WTC11 (cell line): ENCODE results near the gene C22orf31. TPM values are rescaled to one million over a fixed set of nuclear protein-coding genes. Genes with fewer than 3 reads are reported as not detected.
A peak's percentile ranks its signal among the peaks of the same experiment; 100 is the strongest.

ENCODE experiments used
- ATAC-seq: fragments of 200-7000 bp; cut with Tn5 transposase; 2 replicates; pipeline ENCODE4 v1.10.0; 2021; ENCODE audit warnings: mild to moderate bottlenecking, moderate library complexity
- CTCF ChIA-PET: fragments of 300-600 bp; sonication (Branson Sonifier 250); formaldehyde crosslinking; loops from one replicate; lab custom pipeline; 2021; ENCODE audit warnings: antibody characterized with exemption; lab: Charles Lee
- POLR2A ChIA-PET: fragments of 350-600 bp; sonication (Branson Sonifier 250); formaldehyde crosslinking; loops from one replicate; lab custom pipeline; 2021; ENCODE audit warnings: antibody characterized with exemption; lab: Charles Lee
- DNase-seq: peaks from one replicate; pipeline ENCODE4 v3.0.0; 2021; ENCODE audit warnings: low spot score
- H3K27ac Mint-ChIP-seq: 2 replicates; pipeline ENCODE4 v1.8.0; 2021; ENCODE audit warnings: mixed read lengths
- H3K27me3 Mint-ChIP-seq: 2 replicates; pipeline ENCODE4 v1.8.0; 2021; ENCODE audit warnings: low read depth, mild to moderate bottlenecking, moderate library complexity, mixed read lengths
- H3K36me3 Mint-ChIP-seq: 2 replicates; pipeline ENCODE4 v1.8.0; 2021; ENCODE audit warnings: mixed read lengths
- H3K4me1 Mint-ChIP-seq: 2 replicates; pipeline ENCODE4 v1.8.0; 2022; ENCODE audit warnings: mixed read lengths
- H3K4me3 Mint-ChIP-seq: 2 replicates; pipeline ENCODE4 v1.8.0; 2021; ENCODE audit warnings: mild to moderate bottlenecking, moderate library complexity, mixed read lengths
- H3K9me3 Mint-ChIP-seq: 2 replicates; pipeline ENCODE4 v1.8.0; 2021; ENCODE audit warnings: mixed read lengths
- AFF4 ChIP-seq: sonication (generic); formaldehyde crosslinking; IDR thresholded peaks from 2 replicates; pipeline ENCODE4 v1.8.1; 2023; ENCODE audit warnings: mild to moderate bottlenecking, missing genetic modification reagents, borderline replicate concordance
- AR ChIP-seq: fragments of 250-450 bp; sonication (Bioruptor Pico); IDR thresholded peaks from 2 replicates; pipeline ENCODE4 v1.9.0; 2021; ENCODE audit warnings: mild to moderate bottlenecking
- CBFB ChIP-seq: sonication (generic); formaldehyde crosslinking; IDR thresholded peaks from 2 replicates; pipeline ENCODE4 v1.8.1; 2022; ENCODE audit warnings: mild to moderate bottlenecking, low read depth, missing genetic modification reagents
- EMX1 ChIP-seq: fragments of 250-450 bp; sonication (Bioruptor Pico); IDR thresholded peaks from 2 replicates; pipeline ENCODE4 v1.8.0; 2021; ENCODE audit warnings: mild to moderate bottlenecking
- FOXK1 ChIP-seq: sonication (generic); formaldehyde crosslinking; IDR thresholded peaks from 2 replicates; pipeline ENCODE4 v1.8.0; 2022; ENCODE audit warnings: mild to moderate bottlenecking, moderate library complexity, missing genetic modification reagents
- JUN ChIP-seq: sonication (generic); formaldehyde crosslinking; IDR thresholded peaks from 2 replicates; pipeline ENCODE4 v1.8.0; 2023; ENCODE audit warnings: mild to moderate bottlenecking, missing genetic modification reagents
- MLX ChIP-seq: sonication (generic); formaldehyde crosslinking; IDR thresholded peaks from 2 replicates; pipeline ENCODE4 v1.8.1; 2023; ENCODE audit warnings: mild to moderate bottlenecking, missing genetic modification reagents, moderate library complexity
- MYBL2 ChIP-seq: sonication (generic); formaldehyde crosslinking; IDR thresholded peaks from 2 replicates; pipeline ENCODE4 v1.8.1; 2023; ENCODE audit warnings: mild to moderate bottlenecking, moderate library complexity, missing genetic modification reagents
- NR2C2 ChIP-seq: sonication (generic); formaldehyde crosslinking; IDR thresholded peaks from 2 replicates; pipeline ENCODE4 v1.8.0; 2022; ENCODE audit warnings: mild to moderate bottlenecking, missing genetic modification reagents
- OVOL2 ChIP-seq: fragments of 250-450 bp; sonication (Bioruptor Pico); IDR thresholded peaks from 2 replicates; pipeline ENCODE4 v1.9.0; 2021; ENCODE audit warnings: mild to moderate bottlenecking, borderline replicate concordance
- RORB ChIP-seq: fragments of 250-450 bp; sonication (Bioruptor Pico); IDR thresholded peaks from 2 replicates; pipeline ENCODE4 v1.9.0; 2021; ENCODE audit warnings: mild to moderate bottlenecking
- TEAD1 ChIP-seq: sonication (generic); formaldehyde crosslinking; IDR thresholded peaks from 2 replicates; pipeline ENCODE4 v1.8.0; 2022; ENCODE audit warnings: mild to moderate bottlenecking, missing genetic modification reagents
- USF2 ChIP-seq: sonication (generic); formaldehyde crosslinking; IDR thresholded peaks from 2 replicates; pipeline ENCODE4 v1.8.1; 2023; ENCODE audit warnings: mild to moderate bottlenecking, missing genetic modification reagents, moderate library complexity
- ZNF219 ChIP-seq: sonication (generic); formaldehyde crosslinking; IDR thresholded peaks from 2 replicates; pipeline ENCODE4 v1.8.0; 2023; ENCODE audit warnings: missing genetic modification reagents, mild to moderate bottlenecking, borderline replicate concordance
- ZNF281 ChIP-seq: sonication (generic); formaldehyde crosslinking; IDR thresholded peaks from 2 replicates; pipeline ENCODE4 v1.8.0; 2023; ENCODE audit warnings: mild to moderate bottlenecking, missing genetic modification reagents
- total RNA-seq: library from RNA; stranded (reverse); gene quantifications from 3 replicates; pipeline ENCODE4 v1.2.3, GENCODE V29; 2021

C22orf31 gene
- total RNA-seq, 1 experiment from 2014 or later: not detected

- TF ChIP-seq AR (CRISPR knock-in tag) (no peak), ZNF219 (no peak), JUN (CRISPR knock-in tag) (no peak), ZNF281 (CRISPR knock-in tag) (no peak)
Observed at GRCh38 chr22:29054251-29054767, 7.3 kb downstream of the C22orf31 start (continued).

- no peak overlapping the region for H3K4me3 Mint-ChIP-seq
- no peak; the same call in 1 of the 2 replicates for ATAC-seq
- POLR2A ChIA-PET: interaction anchor here (0.6 to 0.8 kb wide), 3 partner anchors 168 to 192 kb away, joined by 3 read pairs; no protein-coding TSS in a partner anchor
- CTCF ChIA-PET: interaction anchor here (0.6 to 4.1 kb wide), 8 partner anchors 13 to 452 kb away, joined by 3 to 40 read pairs (median 4); no protein-coding TSS in a partner anchor
- H3K36me3 Mint-ChIP-seq: peaks cover 13% of the 10 kb centered on the region
- DNase-seq: no peak
- TF ChIP-seq OVOL2 (CRISPR knock-in tag) (no peak), RORB (CRISPR knock-in tag) (no peak), CBFB (CRISPR knock-in tag) (no peak), NR2C2 (no peak), MYBL2 (CRISPR knock-in tag) (no peak), USF2 (no peak), FOXK1 (CRISPR knock-in tag) (no peak)
- H3K27ac Mint-ChIP-seq: peak overlapping the region; percentile 91
- no peaks in the 10 kb centered on the region for H3K9me3 Mint-ChIP-seq
- no peaks in the 10 kb centered on the region for H3K27me3 Mint-ChIP-seq
- peaks cover 41% of the 10 kb centered on the region for H3K4me1 Mint-ChIP-seq
Observed at GRCh38 chr22:29053048-29053702, 8.5 kb downstream of the C22orf31 start.

GRCh38 chr22:29050457-29050856 is 11.2 kb downstream of the C22orf31 start:
- ChIA-PET CTCF (interaction anchor here (1.1 to 2.9 kb wide), 2 partner anchors 10 to 104 kb away, joined by 4 to 11 read pairs; no protein-coding TSS in a partner anchor), POLR2A (no interaction called here)
- Mint-ChIP-seq H3K27me3 (no peaks in the 10 kb centered on the region), H3K27ac (no peak overlapping the region), H3K9me3 (no peaks in the 10 kb centered on the region), H3K4me1 (peaks cover 27% of the 10 kb centered on the region), H3K4me3 (no peak overlapping the region), H3K36me3 (peaks cover 32% of the 10 kb centered on the region)
- no peak for TF ChIP-seq MLX (CRISPR knock-in tag)
- TF ChIP-seq EMX1: no peak
- no peak for TF ChIP-seq AFF4 (CRISPR knock-in tag)
- no peak for TF ChIP-seq TEAD1
- TF ChIP-seq OVOL2 (CRISPR knock-in tag): no peak
- no peak for ATAC-seq
- no peak for DNase-seq
